ENCODE measurements around the gene IPO4.

DNA sequence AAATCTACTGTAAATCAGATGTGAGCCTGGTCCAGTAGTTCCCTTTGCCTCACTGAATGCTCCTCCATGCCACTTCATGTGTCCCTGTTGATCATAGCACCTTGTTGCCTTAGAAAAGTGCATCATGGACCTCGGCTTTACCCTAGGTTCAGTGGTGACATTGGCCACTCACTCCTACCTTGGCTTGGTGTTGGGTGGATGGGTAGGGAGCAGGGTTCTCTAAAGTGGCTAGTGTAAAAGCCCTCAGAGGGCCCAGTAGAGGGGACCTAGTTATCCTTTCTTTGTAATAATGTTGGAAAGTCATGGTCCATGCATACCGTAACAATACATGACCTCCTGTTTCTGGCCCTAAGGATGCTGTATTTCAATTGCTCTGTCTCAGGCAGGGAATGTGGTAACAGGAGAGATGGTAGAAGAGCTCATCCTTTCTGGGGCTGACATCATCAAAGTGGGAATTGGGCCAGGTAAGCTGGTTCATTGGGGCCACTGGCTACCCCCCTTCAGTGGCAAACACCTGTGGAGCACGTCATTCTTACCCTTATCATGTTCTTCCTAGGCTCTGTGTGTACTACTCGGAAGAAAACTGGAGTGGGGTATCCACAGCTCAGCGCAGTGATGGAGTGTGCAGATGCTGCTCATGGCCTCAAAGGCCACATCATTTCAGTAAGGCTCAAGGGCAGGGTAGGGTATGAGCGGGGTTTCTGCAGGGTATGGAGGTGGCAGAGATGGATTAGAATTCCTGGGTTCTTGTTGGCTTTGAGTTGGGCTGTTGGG, 48.3 kb upstream of the IPO4 start:
- TF ChIP-seq ZEB1 (IDR thresholded peaks at IDR 0.05; ENCODE audit: insufficient replicate concordance, low read depth) (no peak), HDAC2 (CRISPR knock-in tag; IDR thresholded peaks at IDR 0.05) (no peak), ZNF225 (CRISPR knock-in tag; IDR thresholded peaks at IDR 0.05) (no peak), POLR2A (IDR thresholded peaks at IDR 0.05; ENCODE audit: insufficient read depth in 1 of 2, low read depth in 2 of 2, low read length in 2 of 2) (no peak), ZBTB46 (CRISPR knock-in tag; IDR thresholded peaks at IDR 0.05; ENCODE audit: borderline replicate concordance) (no peak)

Measured in HepG2 (cell line).